Vein endothelial cell (primary cell): ENCODE data around the gene VAX1. TPM values are rescaled to one million over a fixed set of nuclear protein-coding genes. Genes with fewer than 3 reads are reported as not detected.

Experiments
- small RNA-seq: library from RNA; depleted of rRNA; stranded (forward); fragments of <200 nt; gene quantifications from one replicate; pipeline ENCODE3, GENCODE V24; 2012
- total RNA-seq: library from RNA; depleted of rRNA; stranded (reverse); fragments of >200 nt; gene quantifications from 2 replicates; pipeline ENCODE4 v1.2.3, GENCODE V29; 2012

The VAX1 gene, protein sequence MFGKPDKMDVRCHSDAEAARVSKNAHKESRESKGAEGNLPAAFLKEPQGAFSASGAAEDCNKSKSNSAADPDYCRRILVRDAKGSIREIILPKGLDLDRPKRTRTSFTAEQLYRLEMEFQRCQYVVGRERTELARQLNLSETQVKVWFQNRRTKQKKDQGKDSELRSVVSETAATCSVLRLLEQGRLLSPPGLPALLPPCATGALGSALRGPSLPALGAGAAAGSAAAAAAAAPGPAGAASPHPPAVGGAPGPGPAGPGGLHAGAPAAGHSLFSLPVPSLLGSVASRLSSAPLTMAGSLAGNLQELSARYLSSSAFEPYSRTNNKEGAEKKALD
- total RNA-seq: not detected in 2 replicates

GRCh38 chr10:117137911-117138642 lies at the start of gene VAX1:
TSS of gene VAX1 (minus strand) at chr10:117138270. CDS start at chr10:117138056, 214 bp downstream.

Small RNA genes within 50 kb of the gene (small RNA-seq; reads per million reads assigned to genes)
- not detected for gene MIR3663

Other genes starting within 250 kb of the VAX1 start
- 7.1 and 8.5 TPM in 2 replicates for gene SHTN1, start 133.1 kb downstream of the VAX1 start, total RNA-seq
- not detected in 2 replicates for gene KCNK18, start 59.2 kb upstream of the VAX1 start, total RNA-seq
- not detected in 2 replicates for gene SLC18A2, start 102.8 kb upstream of the VAX1 start, total RNA-seq
- 29.1 and 33.3 TPM in 2 replicates for gene PDZD8, start 237.2 kb upstream of the VAX1 start, total RNA-seq